Liver (tissue), 9 donors: ENCODE results near the gene IFI35. TPM values are rescaled to one million over a fixed set of nuclear protein-coding genes. Genes with fewer than 3 reads are reported as not detected.
"Not testable (repeated sequence)": the region's sequence is repeated elsewhere in the genome, so short reads cannot be mapped to it uniquely, and the experiment has no call there.

Source experiments
- DNase-seq: peaks from one replicate; pipeline ENCODE4 v3.0.0-alpha.2; 2017; ENCODE audit warnings: low spot score
- H3K27ac ChIP-seq, 2 donors: one replicate each; pipeline ENCODE4 v1.7.0; 2013; ENCODE audit warnings: inconsistent platforms in 2 of 2, low read length in 2 of 2, control low read depth in 1 of 2, low read depth in 1 of 2, mild to moderate bottlenecking in 1 of 2
- H3K27me3 ChIP-seq, 4 donors: one replicate each; pipeline versions ENCODE4 v1.6.1 to v1.7.0; 2013; ENCODE audit warnings: low read length in 3 of 4, inconsistent platforms in 1 of 4, mild to moderate bottlenecking in 1 of 4, moderate library complexity in 1 of 4; ENCODE audit not compliant: control insufficient read depth in 4 of 4, insufficient read depth in 4 of 4
- H3K36me3 ChIP-seq, 4 donors: one replicate each; pipeline versions ENCODE4 v1.6.1 to v1.7.0; 2013; ENCODE audit warnings: low read length in 3 of 4, mild to moderate bottlenecking in 3 of 4, low read depth in 1 of 4, moderate library complexity in 1 of 4; ENCODE audit not compliant: control insufficient read depth in 4 of 4, insufficient read depth in 3 of 4
- H3K4me1 ChIP-seq, 4 donors: one replicate each; pipeline versions ENCODE4 v1.6.1 to v1.7.0; 2013; ENCODE audit warnings: low read length in 3 of 4, mild to moderate bottlenecking in 3 of 4, moderate library complexity in 1 of 4; ENCODE audit not compliant: control insufficient read depth in 4 of 4, insufficient read depth in 4 of 4
- H3K4me3 ChIP-seq, 3 donors: one replicate each; pipeline versions ENCODE4 v1.6.1 to v1.7.0; 2013; ENCODE audit warnings: low read length in 3 of 3, control low read depth in 1 of 3, low read depth in 1 of 3, mild to moderate bottlenecking in 1 of 3
- H3K9ac ChIP-seq, 2 donors: one replicate each; pipeline ENCODE4 v1.7.0; 2013; ENCODE audit warnings: low read length in 2 of 2, mild to moderate bottlenecking in 2 of 2, moderate library complexity in 2 of 2, control low read depth in 1 of 2, low read depth in 1 of 2
- H3K9me3 ChIP-seq, 4 donors: one replicate each; pipeline versions ENCODE4 v1.6.1 to v1.7.0; 2013; ENCODE audit warnings: low read length in 3 of 4; ENCODE audit not compliant: control insufficient read depth in 4 of 4
- ATF3 ChIP-seq: IDR thresholded peaks from 2 replicates; pipeline ENCODE4 v1.6.1; 2016; ENCODE audit warnings: antibody characterized with exemption
- CTCF ChIP-seq: fragments of 150-350 bp; IDR thresholded peaks from 2 replicates; pipeline ENCODE4 v1.5.1; 2017; ENCODE audit warnings: improper control_type of control experiment, low read depth, low read length; ENCODE audit not compliant: missing input control
- FOXA1 ChIP-seq: IDR thresholded peaks from 2 replicates; pipeline ENCODE4 v1.6.1; 2016; ENCODE audit warnings: antibody characterized with exemption
- MAX ChIP-seq: IDR thresholded peaks from 2 replicates; pipeline ENCODE4 v1.6.1; 2016; ENCODE audit warnings: antibody characterized with exemption
- RAD21 ChIP-seq, 2 donors: IDR thresholded peaks; 2 replicates each; pipeline ENCODE4 v1.6.1; 2016; ENCODE audit warnings: antibody characterized with exemption in 2 of 2, mild to moderate bottlenecking in 2 of 2
- REST ChIP-seq: IDR thresholded peaks from 2 replicates; pipeline ENCODE4 v1.6.1; 2016; ENCODE audit warnings: antibody characterized with exemption, mild to moderate bottlenecking
- SP1 ChIP-seq: IDR thresholded peaks from 2 replicates; pipeline ENCODE4 v1.6.1; 2018; ENCODE audit warnings: antibody characterized with exemption, mild to moderate bottlenecking
- TAF1 ChIP-seq: conservative IDR thresholded peaks from 2 replicates; pipeline ENCODE4 v1.6.1; 2016; ENCODE audit warnings: antibody characterized with exemption, mild to moderate bottlenecking
- YY1 ChIP-seq: IDR thresholded peaks from 2 replicates; pipeline ENCODE4 v1.6.1; 2016; ENCODE audit warnings: antibody characterized with exemption, mild to moderate bottlenecking
- ZBTB33 ChIP-seq: IDR thresholded peaks from 2 replicates; pipeline ENCODE4 v1.6.1; 2016; ENCODE audit warnings: antibody characterized with exemption
- WGBS: extraction: QIAGEN DNeasy Blood & Tissue Kit; methylation state at CpG from one replicate; pipeline ENCODE4 v1.1.7; 2013; 5-methylcytosine and 5-hydroxymethylcytosine counted together
- polyA plus RNA-seq, 2 donors: library from polyadenylated mRNA; stranded (reverse) in 1 of 2; unstranded in 1 of 2; fragments of 200-250 nt in 1 of 2; fragments of >200 nt in 1 of 2; fragmentation: Nextera tagmentation in 1 of 2; extraction: Ambion mirVana in 1 of 2; gene quantifications; one replicate each; pipeline versions ENCODE4 v1.2.1 to v1.2.3, GENCODE V29; 2013 to 2015
- total RNA-seq, 2 donors: library from RNA; depleted of rRNA; stranded (reverse); fragments of >200 nt; gene quantifications; one replicate each; pipeline ENCODE4 v1.2.3, GENCODE V29; 2014
- donor health status: healthy.
- donor health status: healthy.
- donor health status: healthy.
- donor health status: healthy.
- donor health status: healthy.

Gene IFI35
- total and polyA plus RNA-seq, 4 donors = 11.9 to 34.6 (median 22.0) TPM

GRCh38 chr17:42969001-42969581, 37.5 kb upstream of the IFI35 start:
- Histone ChIP-seq H3K9me3 (no peaks in the 10 kb centered on the region), H3K36me3 (no peaks in the 10 kb centered on the region), H3K4me3 (no peak overlapping the region), H3K27ac (no peak overlapping the region), H3K9ac (no peak overlapping the region), H3K4me1 (peaks cover 0 to 3% (median 0%) of the 10 kb centered on the region in 4 donors), H3K27me3 (no peaks in the 10 kb centered on the region)
- no peak for DNase-seq
- 52% methylated on average over 5 of the region's 5 CpGs for WGBS
- no peak for TF ChIP-seq SP1

GRCh38 chr17:42971589-42971988, 35.0 kb upstream of the IFI35 start:
- no peaks in the 10 kb centered on the region for H3K27me3 ChIP-seq
- no peak overlapping the region for H3K9ac ChIP-seq
- H3K36me3 ChIP-seq = no peaks in the 10 kb centered on the region
- no peaks in the 10 kb centered on the region for H3K9me3 ChIP-seq
- H3K4me3 ChIP-seq = no peak overlapping the region
- no peaks in the 10 kb centered on the region for H3K4me1 ChIP-seq
- H3K27ac ChIP-seq = no peak overlapping the region
- 84% methylated on average over 5 of the region's 5 CpGs for WGBS
- no peak for DNase-seq
- TF ChIP-seq REST (no peak), SP1 (no peak), MAX (no peak), TAF1 (no peak), ATF3 (no peak), FOXA1 (no peak), YY1 (no peak), ZBTB33 (no peak), RAD21 (IDR thresholded peaks at IDR 0.05) (no peak), CTCF (no peak)

GRCh38 chr17:42973323-42973722, 33.3 kb upstream of the IFI35 start:
- H3K9ac ChIP-seq, H3K27ac ChIP-seq, H3K4me1 ChIP-seq, H3K36me3 ChIP-seq, H3K4me3 ChIP-seq, H3K27me3 ChIP-seq, DNase-seq, H3K9me3 ChIP-seq: not testable (repeated sequence)
- WGBS = 75% methylated on average over 12 of the region's 18 CpGs
